ENCODE measurements around the gene HNRNPAB.

The HNRNPAB gene

GRCh38 chr5:178204182-178204934 lies at the start of gene HNRNPAB:
Gene HNRNPAB (plus strand): TSS chr5:178204533. CDS start chr5:178204838, 305 bp downstream.
- in situ Hi-C loops (cut with MboI; ENCODE audit: low sequenced_read_pairs) = no loop called here

GRCh38 chr5:178155065-178155464 lies 49.3 kb upstream of the HNRNPAB start:
- in situ Hi-C loops (cut with MboI; ENCODE audit: low sequenced_read_pairs) = no loop called here

GRCh38 chr5:178160176-178160575 lies 44.2 kb upstream of the HNRNPAB start:
- in situ Hi-C loops (cut with MboI; ENCODE audit: low sequenced_read_pairs) = no loop called here

GRCh38 chr5:178162481-178162880 lies 41.9 kb upstream of the HNRNPAB start:
- in situ Hi-C loops (cut with MboI; ENCODE audit: low sequenced_read_pairs) = no loop called here

- in situ Hi-C loops (cut with MboI; ENCODE audit: low sequenced_read_pairs) = no loop called here
These were observed 40.3 kb upstream of the HNRNPAB start for GRCh38 chr5:178163772-178164735.

GRCh38 chr5:178165581-178165980 lies 38.8 kb upstream of the HNRNPAB start:
- in situ Hi-C loops (cut with MboI; ENCODE audit: low sequenced_read_pairs) = no loop called here

- in situ Hi-C loops (cut with MboI; ENCODE audit: low sequenced_read_pairs) = no loop called here
These were observed 33.9 kb upstream of the HNRNPAB start for GRCh38 chr5:178170455-178170854.

- in situ Hi-C loops (cut with MboI; ENCODE audit: low sequenced_read_pairs) = no loop called here
These were observed 29.9 kb upstream of the HNRNPAB start for GRCh38 chr5:178174456-178174855.

GRCh38 chr5:178176791-178177190 lies 27.5 kb upstream of the HNRNPAB start:
- in situ Hi-C loops (cut with MboI; ENCODE audit: low sequenced_read_pairs) = no loop called here

- in situ Hi-C loops (cut with MboI; ENCODE audit: low sequenced_read_pairs) = no loop called here
These were observed 26.8 kb upstream of the HNRNPAB start for GRCh38 chr5:178177569-178177968.

GRCh38 chr5:178180141-178180863 lies 24.0 kb upstream of the HNRNPAB start:
- in situ Hi-C loops (cut with MboI; ENCODE audit: low sequenced_read_pairs) = no loop called here

- in situ Hi-C loops (cut with MboI; ENCODE audit: low sequenced_read_pairs) = no loop called here
These were observed 22.0 kb upstream of the HNRNPAB start for GRCh38 chr5:178182158-178182876.

GRCh38 chr5:178186427-178186826 lies 17.9 kb upstream of the HNRNPAB start:
- in situ Hi-C loops (cut with MboI; ENCODE audit: low sequenced_read_pairs) = no loop called here

GRCh38 chr5:178187014-178187413 lies 17.3 kb upstream of the HNRNPAB start, which contains the start of gene GMCL2:
Gene GMCL2 (minus strand): TSS chr5:178187371. CDS start chr5:178187299, 72 bp downstream.
- in situ Hi-C loops (cut with MboI; ENCODE audit: low sequenced_read_pairs) = no loop called here

GRCh38 chr5:178189433-178189832 lies 14.9 kb upstream of the HNRNPAB start:
- in situ Hi-C loops (cut with MboI; ENCODE audit: low sequenced_read_pairs) = no loop called here

GRCh38 chr5:178191661-178192060 lies 12.7 kb upstream of the HNRNPAB start:
- in situ Hi-C loops (cut with MboI; ENCODE audit: low sequenced_read_pairs) = no loop called here

- in situ Hi-C loops (cut with MboI; ENCODE audit: low sequenced_read_pairs) = no loop called here
These were observed 12.1 kb upstream of the HNRNPAB start for GRCh38 chr5:178192244-178192643.

- in situ Hi-C loops (cut with MboI; ENCODE audit: low sequenced_read_pairs) = no loop called here
These were observed 11.5 kb upstream of the HNRNPAB start for GRCh38 chr5:178192787-178193186.

GRCh38 chr5:178193251-178193809 lies 11.0 kb upstream of the HNRNPAB start:
- in situ Hi-C loops (cut with MboI; ENCODE audit: low sequenced_read_pairs) = no loop called here

- in situ Hi-C loops (cut with MboI; ENCODE audit: low sequenced_read_pairs) = no loop called here
These were observed 10.3 kb upstream of the HNRNPAB start for GRCh38 chr5:178194026-178194425.

All from HL-60/S4 (cell line).